K562 (cell line): ENCODE results near the gene SPOCD1. TPM values are rescaled to one million over a fixed set of nuclear protein-coding genes. Genes with fewer than 3 reads are reported as not detected.

ENCODE experiments used
- AFF1 ChIP-seq, 2 experiments: fragments of 450-650 bp; IDR thresholded peaks; 2 replicates each; pipeline ENCODE4 v1.6.1; 2018; ENCODE audit warnings: mild to moderate bottlenecking in 2 of 2, low read depth in 1 of 2; ENCODE audit not compliant: partially characterized antibody in 2 of 2
- ASH1L ChIP-seq: fragments of 450-650 bp; IDR thresholded peaks from 2 replicates; pipeline ENCODE4 v1.6.1; 2018; ENCODE audit warnings: borderline replicate concordance, mild to moderate bottlenecking, low read depth; ENCODE audit not compliant: partially characterized antibody
- BCOR ChIP-seq: fragments of 450-650 bp; IDR thresholded peaks from 2 replicates; pipeline ENCODE4 v1.6.1; 2016
- BRF2 ChIP-seq: IDR thresholded peaks from 3 replicates; pipeline ENCODE4 v1.6.1; 2011; ENCODE audit warnings: borderline replicate concordance, mild to moderate bottlenecking; ENCODE audit not compliant: insufficient read length, insufficient read depth
- CBFA2T2 ChIP-seq: fragments of 450-650 bp; conservative IDR thresholded peaks from 2 replicates; pipeline ENCODE4 v1.6.1; 2017; ENCODE audit warnings: mild to moderate bottlenecking
- CBX1 ChIP-seq: sonication (generic); IDR thresholded peaks from 2 replicates; pipeline ENCODE4 v1.6.1; 2016; ENCODE audit warnings: antibody characterized with exemption, low read depth, mild to moderate bottlenecking
- DLX4 ChIP-seq: fragments of 250-450 bp; sonication (Bioruptor Pico); IDR thresholded peaks from 2 replicates; pipeline ENCODE4 v1.6.1; 2021; ENCODE audit warnings: mild to moderate bottlenecking
- HMBOX1 ChIP-seq: sonication (generic); IDR thresholded peaks from 2 replicates; pipeline ENCODE4 v1.6.1; 2016
- KLF1 ChIP-seq: fragments of 450-650 bp; IDR thresholded peaks from 2 replicates; pipeline ENCODE4 v1.6.1; 2016; ENCODE audit warnings: missing genetic modification characterization, missing compliant biosample characterization
- LCOR ChIP-seq: sonication (generic); formaldehyde crosslinking; IDR thresholded peaks from 2 replicates; pipeline ENCODE4 v1.8.0; 2022; ENCODE audit warnings: mild to moderate bottlenecking, missing genetic modification reagents
- PHF20 ChIP-seq: fragments of 450-650 bp; IDR thresholded peaks from 2 replicates; pipeline ENCODE4 v1.6.1; 2018; ENCODE audit not compliant: partially characterized antibody
- PTRF ChIP-seq: fragments of 450-650 bp; IDR thresholded peaks from 2 replicates; pipeline ENCODE4 v1.6.1; 2016; ENCODE audit warnings: mild to moderate bottlenecking, missing genetic modification characterization, missing compliant biosample characterization
- SMAD3 ChIP-seq: fragments of 450-650 bp; formaldehyde crosslinking; conservative IDR thresholded peaks from 2 replicates; pipeline ENCODE4 v1.4.0; 2020; ENCODE audit warnings: mild to moderate bottlenecking
- USF1 ChIP-seq: sonication (generic); formaldehyde crosslinking; IDR thresholded peaks from 2 replicates; pipeline ENCODE4 v1.9.0; 2022; ENCODE audit warnings: mild to moderate bottlenecking, missing genetic modification reagents
- USF2 ChIP-seq: sonication (generic); formaldehyde crosslinking; IDR thresholded peaks from 2 replicates; pipeline ENCODE4 v1.5.0; 2020; ENCODE audit warnings: missing genetic modification reagents
- ZBTB7A ChIP-seq: IDR thresholded peaks from 2 replicates; pipeline ENCODE4 v1.6.1; 2011; ENCODE audit warnings: low read depth, mild to moderate bottlenecking, low read length, moderate library complexity, borderline replicate concordance; ENCODE audit not compliant: control insufficient read depth
- ZKSCAN1 ChIP-seq: fragments of 150-350 bp; IDR thresholded peaks from 2 replicates; pipeline ENCODE4 v1.6.1; 2016; ENCODE audit warnings: low read depth, low read length
- ZNF316 ChIP-seq: fragments of 450-650 bp; IDR thresholded peaks from 2 replicates; pipeline ENCODE4 v1.6.1; 2016
- ZNF75A ChIP-seq: fragments of 450-650 bp; formaldehyde crosslinking; IDR thresholded peaks from 2 replicates; pipeline ENCODE4 v1.4.0; 2020; ENCODE audit warnings: mild to moderate bottlenecking
- polyA plus RNA-seq, 8 experiments: library from polyadenylated mRNA; depleted of rRNA in 4 of 8; stranded (reverse) in 5 of 8; unstranded in 3 of 8; fragments of >200 nt; fragmentation: Nextera tagmentation in 2 of 8; fragmentation: Illumina TruSeq in 1 of 8; extraction: Ambion mirVana in 2 of 8; extraction: Trizol in 1 of 8; gene quantifications; 2 replicates each; pipeline versions ENCODE4 v1.2.1 to v1.2.3, GENCODE V29; 2011 to 2014; ENCODE audit warnings: inconsistent platforms in 1 of 8, missing spikeins in 1 of 8
- total RNA-seq, 7 experiments: library from RNA; depleted of rRNA in 6 of 7; stranded (reverse); fragments of >200 nt in 6 of 7; fragmentation: Illumina TruSeq in 2 of 7; extraction: Trizol in 2 of 7; gene quantifications; 2 replicates each; pipeline versions ENCODE4 v1.2.1 to v1.2.3, GENCODE V29; 2011 to 2021; ENCODE audit warnings: low replicate concordance in 1 of 7

The SPOCD1 gene
- total and polyA plus RNA-seq, 9 of the 15 experiments (the other 6 are each of a cell fraction or from before 2014, with no cell fraction given), result 0.03 to 0.71 (median 0.26) TPM; not detected in 1

GRCh38 chr1:31815752-31816500 is at the start of gene SPOCD1 (continued):
- no peak for TF ChIP-seq ASH1L
- no peak for TF ChIP-seq DLX4 (CRISPR knock-in tag)
- TF ChIP-seq PHF20, result peak; percentile 78
- peak; percentile 85; the same call in 1 of the 2 replicates for TF ChIP-seq KLF1
- peak; percentile 99 for TF ChIP-seq USF1 (CRISPR knock-in tag)
- no peak for TF ChIP-seq ZNF316
- peak; percentile 100 for TF ChIP-seq BCOR
- peak in 1 of 2 experiments; percentile 78 for TF ChIP-seq AFF1 (IDR thresholded peaks at IDR 0.05; ENCODE audit: low read depth in 1 of 2, partially characterized antibody in 2 of 2)
- TF ChIP-seq SMAD3 (CRISPR knock-in tag), result peak; percentile 56; the same call in 1 of the 2 replicates
- no peak for TF ChIP-seq PTRF (tag)
- TF ChIP-seq CBFA2T2, result peak; percentile 94
- TF ChIP-seq ZNF75A (CRISPR knock-in tag), result no peak
- peak; percentile 99 for TF ChIP-seq CBX1
- peak; percentile 89 for TF ChIP-seq ZKSCAN1
- TF ChIP-seq LCOR (CRISPR knock-in tag), result peak; percentile 94
- TF ChIP-seq BRF2, result no peak
- peak; percentile 52; the same call in 1 of the 2 replicates for TF ChIP-seq ZBTB7A
- TF ChIP-seq HMBOX1, result no peak
- TF ChIP-seq USF2, result peak; percentile 99
